ENCODE measurements around the gene PLD4. TPM values are rescaled to one million over a fixed set of nuclear protein-coding genes. Genes with fewer than 3 reads are reported as not detected.

PLD4 gene
- total and polyA plus RNA-seq, 9 of the 15 experiments (the other 6 are each of a cell fraction or from before 2014, with no cell fraction given) = 0.18 to 0.24 TPM; not detected in 7

GRCh38 chr14:104982548-104983230 lies 58.0 kb downstream of the PLD4 start:
- POLR2A ChIA-PET = interaction anchor here (0.8 kb wide), 1 partner anchor 10 kb away, joined by 4 read pairs; no protein-coding TSS in a partner anchor
- no peak for FAIRE-seq
- TF ChIP-seq MYBL2 (IDR thresholded peaks at IDR 0.05; ENCODE audit: low read depth) = no peak
- no peak for TF ChIP-seq MYBL2 (CRISPR knock-in tag; IDR thresholded peaks at IDR 0.05; ENCODE audit: borderline replicate concordance)
- TF ChIP-seq ZNF217 (CRISPR knock-in tag; IDR thresholded peaks at IDR 0.05) = no peak
- no peak for TF ChIP-seq WHSC1 (IDR thresholded peaks at IDR 0.05; ENCODE audit: low read length)
- TF ChIP-seq AFF1 (IDR thresholded peaks at IDR 0.05; ENCODE audit: low read depth in 1 of 2, partially characterized antibody in 2 of 2) = no peak
- no peak for TF ChIP-seq ZBTB43 (CRISPR knock-in tag; IDR thresholded peaks at IDR 0.05)
- no peak for TF ChIP-seq ZNF24 (IDR thresholded peaks at IDR 0.05)
- no peak for TF ChIP-seq KLF1 (tag; IDR thresholded peaks at IDR 0.05)
- no peak for TF ChIP-seq STAT5B (CRISPR knock-in tag; IDR thresholded peaks at IDR 0.05)
- no peak for TF ChIP-seq POU5F1 (IDR thresholded peaks at IDR 0.05; ENCODE audit: borderline replicate concordance, low read depth, low read length, partially characterized antibody)
- no peak for TF ChIP-seq KAT2B (IDR thresholded peaks at IDR 0.05; ENCODE audit: low read depth, low read length)
- no peak for TF ChIP-seq SFPQ (IDR thresholded peaks at IDR 0.05; ENCODE audit: low read depth, low read length)

More at GRCh38 chr14:104982548-104983230, 58.0 kb downstream of the PLD4 start:
- CTCF ChIA-PET (ENCODE audit: low intra/inter-chr PET ratio) = no interaction called here
- no peaks in the 10 kb centered on the region for H3K36me3 ChIP-seq (ENCODE audit: control insufficient read depth, insufficient read depth, low read length)
- BruUV-seq (replicated peaks) = no TSS peak
- no peaks in the 10 kb centered on the region; the same call in 2 of the 3 replicates for H3K79me2 ChIP-seq (ENCODE audit: control insufficient read depth, insufficient read depth, low read length)
- no peaks in the 10 kb centered on the region for H3K9me3 ChIP-seq (replicated peaks; ENCODE audit: control insufficient read depth, insufficient read depth, low read depth, low read length)
- H3K4me1 ChIP-seq (replicated peaks in 1 of 2; ENCODE audit: control insufficient read depth in 2 of 2, insufficient read depth in 2 of 2, low read length in 2 of 2) = peaks cover 7 to 60% of the 10 kb centered on the region in 2 experiments; a peak in 4 of 5 replicates
- intact Hi-C loops (cut with micrococcal nuclease) = no loop called here
- in situ Hi-C loops (cut with MboI) = no loop called here
- DNase-seq (ENCODE audit: extremely low read depth in 1 of 4, low spot score in 3 of 4) = no peak
- no peaks in the 10 kb centered on the region for H3K9me1 ChIP-seq (ENCODE audit: control insufficient read depth, insufficient read depth, low read length)
- no peak overlapping the region for H3K4me2 ChIP-seq (ENCODE audit: insufficient read depth, low read length)
- no peak overlapping the region for H2AFZ ChIP-seq (ENCODE audit: low read depth, low read length)
- H4K20me1 ChIP-seq (replicated peaks; ENCODE audit: control insufficient read depth, insufficient read depth, low read length) = no peaks in the 10 kb centered on the region; the same call in 1 of the 2 replicates
- ATAC-seq = no peak
- no peaks in the 10 kb centered on the region for H3K27me3 ChIP-seq (ENCODE audit: control insufficient read depth in 2 of 2, insufficient read depth in 2 of 2, low read length in 2 of 2)
- no peak overlapping the region for H3K27ac ChIP-seq (ENCODE audit: extremely low read depth, low read depth, low read length)
- H3K9ac ChIP-seq (ENCODE audit: insufficient read depth in 1 of 2, low read depth in 2 of 2, low read length in 2 of 2) = peak overlapping the region in 1 of 2 experiments; percentile 17; a peak in 1 of 4 replicates
- WGBS (ENCODE audit: insufficient coverage, low coverage, missing lambda C conversion rate) = 35% methylated on average over 6 of the region's 10 CpGs
- no peak overlapping the region for H3K4me3 ChIP-seq
